Measurements from ENCODE around the gene ESPN.

The ESPN gene

GRCh38 chr1:6460301-6461050 is 35.9 kb downstream of the ESPN start:
- Histone ChIP-seq H3K4me3 (ENCODE audit: low read depth, low read length) (no peak overlapping the region), H3K4me1 (no peaks in the 10 kb centered on the region), H3K9me3 (no peaks in the 10 kb centered on the region), H3K27me3 (peaks cover 3% of the 10 kb centered on the region), H3K36me3 (no peaks in the 10 kb centered on the region)
- DNase-seq = no peak
- no peak for TF ChIP-seq CTCF (IDR thresholded peaks at IDR 0.05; ENCODE audit: low read depth, low read length)

- Histone ChIP-seq H3K9me3 (no peaks in the 10 kb centered on the region), H3K27me3 (no peaks in the 10 kb centered on the region), H3K36me3 (no peaks in the 10 kb centered on the region), H3K4me3 (ENCODE audit: low read depth, low read length) (no peak overlapping the region), H3K4me1 (no peaks in the 10 kb centered on the region)
- no peak for DNase-seq
- no peak for TF ChIP-seq CTCF (IDR thresholded peaks at IDR 0.05; ENCODE audit: low read depth, low read length)
These were observed 36.5 kb downstream of the ESPN start for GRCh38 chr1:6461051-6461530.

GRCh38 chr1:6461538-6462411 is 37.2 kb downstream of the ESPN start:
- Histone ChIP-seq H3K9me3 (no peaks in the 10 kb centered on the region), H3K27me3 (no peaks in the 10 kb centered on the region), H3K36me3 (no peaks in the 10 kb centered on the region), H3K4me3 (ENCODE audit: low read depth, low read length) (no peak overlapping the region), H3K4me1 (no peaks in the 10 kb centered on the region)
- DNase-seq = no peak
- no peak for TF ChIP-seq CTCF (IDR thresholded peaks at IDR 0.05; ENCODE audit: low read depth, low read length)

GRCh38 chr1:6462412-6463119 is 38.0 kb downstream of the ESPN start:
- H3K27me3 ChIP-seq = no peaks in the 10 kb centered on the region
- H3K4me1 ChIP-seq = no peaks in the 10 kb centered on the region
- no peaks in the 10 kb centered on the region for H3K36me3 ChIP-seq
- TF ChIP-seq CTCF (IDR thresholded peaks at IDR 0.05; ENCODE audit: low read depth, low read length) = no peak
- H3K9me3 ChIP-seq = no peaks in the 10 kb centered on the region
- DNase-seq = no peak
- H3K4me3 ChIP-seq (ENCODE audit: low read depth, low read length) = no peak overlapping the region

- no peak overlapping the region for H3K4me3 ChIP-seq (ENCODE audit: low read depth, low read length)
- H3K4me1 ChIP-seq = no peaks in the 10 kb centered on the region
- no peaks in the 10 kb centered on the region for H3K36me3 ChIP-seq
- no peaks in the 10 kb centered on the region for H3K9me3 ChIP-seq
- no peaks in the 10 kb centered on the region for H3K27me3 ChIP-seq
- no peak for DNase-seq
- TF ChIP-seq CTCF (IDR thresholded peaks at IDR 0.05; ENCODE audit: low read depth, low read length) = no peak
These were observed 38.5 kb downstream of the ESPN start for GRCh38 chr1:6463120-6463412.

Measured in BE2C (cell line).